ELF-1 (cell line): ENCODE measurements around the gene ERGIC1.
A peak's percentile ranks its signal among the peaks of the same experiment; 100 is the strongest.

Experiments used
- DNase-seq: peaks from one replicate; pipeline ENCODE4 v3.0.0-alpha.2; 2016; ENCODE audit warnings: low read depth, low spot score

Gene ERGIC1

GRCh38 chr5:172828911-172829431, 5.1 kb upstream of the ERGIC1 start:
- no peak for DNase-seq

GRCh38 chr5:172830275-172830799, 3.7 kb upstream of the ERGIC1 start:
- no peak for DNase-seq

- no peak for DNase-seq
These were observed 3.0 kb upstream of the ERGIC1 start for GRCh38 chr5:172830876-172831662.

- no peak for DNase-seq
These were observed 1.4 kb upstream of the ERGIC1 start for GRCh38 chr5:172832383-172833315.

GRCh38 chr5:172833372-172833685, 722 bp upstream of the ERGIC1 start:
- DNase-seq, result no peak

GRCh38 chr5:172834415-172835289, 601 bp downstream of the ERGIC1 start:
- DNase-seq, result peak; percentile 73

- DNase-seq, result no peak
These were observed 1.4 kb downstream of the ERGIC1 start for GRCh38 chr5:172835290-172835993.

- DNase-seq, result no peak
These were observed 1.9 kb downstream of the ERGIC1 start for GRCh38 chr5:172835994-172836356.

GRCh38 chr5:172837640-172838039, 3.6 kb downstream of the ERGIC1 start:
- DNase-seq, result no peak

- DNase-seq, result no peak
These were observed 4.3 kb downstream of the ERGIC1 start for GRCh38 chr5:172838151-172838875.

- DNase-seq, result no peak
These were observed 5.8 kb downstream of the ERGIC1 start for GRCh38 chr5:172839669-172840431.

- DNase-seq, result no peak
These were observed 6.5 kb downstream of the ERGIC1 start for GRCh38 chr5:172840432-172841154.

GRCh38 chr5:172841256-172841655, 7.2 kb downstream of the ERGIC1 start:
- DNase-seq, result no peak

GRCh38 chr5:172843825-172844576, 9.9 kb downstream of the ERGIC1 start:
- DNase-seq, result no peak

GRCh38 chr5:172844577-172844838, 10.5 kb downstream of the ERGIC1 start:
- no peak for DNase-seq

GRCh38 chr5:172845154-172845553, 11.1 kb downstream of the ERGIC1 start:
- DNase-seq, result no peak

GRCh38 chr5:172845576-172845975, 11.5 kb downstream of the ERGIC1 start:
- DNase-seq, result no peak

GRCh38 chr5:172846249-172846648, 12.2 kb downstream of the ERGIC1 start:
- DNase-seq, result no peak
